ENCODE measurements around the gene SYNE3. TPM values are rescaled to one million over a fixed set of nuclear protein-coding genes. Genes with fewer than 3 reads are reported as not detected.

SYNE3 gene
- total and polyA plus RNA-seq, 2 of the 8 experiments (the other 6 are each of a cell fraction or from before 2014, with no cell fraction given) = under 0.01 TPM; not detected in 1

- TF ChIP-seq E2F6 (IDR thresholded peaks at IDR 0.05) (no peak), FOSL1 (IDR thresholded peaks at IDR 0.05; ENCODE audit: insufficient read depth, low read depth, low read length) (no peak), BCL11A (IDR thresholded peaks at IDR 0.05; ENCODE audit: low read depth in 2 of 2, low read length in 2 of 2) (no peak), GABPA (IDR thresholded peaks at IDR 0.05; ENCODE audit: borderline replicate concordance, insufficient read depth, low read length) (no peak)
Measured at GRCh38 chr14:95537298-95538089, 21.0 kb upstream of the SYNE3 start (continued).

All from H1 (cell line).